SK-N-SH (cell line): Measurements from ENCODE around the gene CCDC60. TPM values are rescaled to one million over a fixed set of nuclear protein-coding genes. Genes with fewer than 3 reads are reported as not detected.

Experiments
- CTCF ChIA-PET: fragments of 300-600, 350-600 bp; formaldehyde crosslinking; extraction: SDS; loops from one replicate; lab custom pipeline; 2021; lab: Yijun Ruan, JAX
- POLR2A ChIA-PET: fragments of 350-600 bp; sonication (Branson Sonifier 250); formaldehyde crosslinking; extraction: SDS; loops from one replicate; lab custom pipeline; 2020; ENCODE audit warnings: antibody characterized with exemption, inconsistent platforms; lab: Yijun Ruan, JAX
- DNase-seq: peaks from one replicate; pipeline ENCODE4 v3.0.0; 2012
- H2AFZ ChIP-seq: fragments of 200-600 bp; sonication (generic); 2 replicates; pipeline ENCODE4 v1.8.1; 2016; ENCODE audit warnings: antibody characterized with exemption, mild to moderate bottlenecking, low read depth
- H3F3A ChIP-seq: fragments of 200-600 bp; sonication (generic); replicated peaks from 2 replicates; pipeline ENCODE3; 2016; ENCODE audit warnings: antibody characterized with exemption, mild to moderate bottlenecking; ENCODE audit not compliant: insufficient read depth
- H3K27ac ChIP-seq, 2 experiments: fragments of 200-500 bp in 1 of 2; fragments of 200-600 bp in 1 of 2; sonication (Bioruptor generic) in 1 of 2; sonication (generic), shearing (Covaris generic) in 1 of 2; 2 replicates each; pipeline versions ENCODE4 v1.5.1 to v1.6.1; 2014 to 2016; ENCODE audit warnings: low read depth in 2 of 2, inconsistent platforms in 1 of 2, low read length in 1 of 2, mild to moderate bottlenecking in 1 of 2, mixed read lengths in 1 of 2
- H3K27me3 ChIP-seq: fragments of 200-600 bp; sonication (generic), shearing (Covaris generic); 2 replicates; pipeline ENCODE4 v1.6.1; 2016; ENCODE audit warnings: mixed run types; ENCODE audit not compliant: insufficient read depth
- H3K36me3 ChIP-seq, 2 experiments: fragments of 200-500 bp in 1 of 2; fragments of 200-600 bp in 1 of 2; sonication (Bioruptor generic) in 1 of 2; sonication (generic) in 1 of 2; replicated peaks in 1 of 2; 2 replicates each; pipeline versions ENCODE3 to v1.5.1; 2014 to 2016; ENCODE audit warnings: low read length in 1 of 2, mild to moderate bottlenecking in 1 of 2; ENCODE audit not compliant: insufficient read depth in 2 of 2, control insufficient read depth in 1 of 2
- H3K4me1 ChIP-seq, 2 experiments: fragments of 200-500 bp in 1 of 2; fragments of 200-600 bp in 1 of 2; sonication (Bioruptor generic) in 1 of 2; sonication (generic), shearing (Covaris generic) in 1 of 2; 2 replicates each; pipeline versions ENCODE4 v1.5.1 to v1.6.1; 2014 to 2016; ENCODE audit warnings: low read depth in 1 of 2, low read length in 1 of 2, mixed run types in 1 of 2; ENCODE audit not compliant: insufficient read depth in 2 of 2, control insufficient read depth in 1 of 2
- H3K4me2 ChIP-seq: fragments of 200-600 bp; sonication (generic), shearing (Covaris generic); 2 replicates; pipeline ENCODE4 v1.6.1; 2017; ENCODE audit warnings: mixed run types
- H3K4me3 ChIP-seq, 2 experiments: fragments of 200-500 bp in 1 of 2; fragments of 200-600 bp in 1 of 2; sonication (Bioruptor generic) in 1 of 2; sonication (generic), shearing (Covaris generic) in 1 of 2; 2 replicates each; pipeline versions ENCODE4 v1.5.1 to v1.8.1; 2014 to 2016; ENCODE audit warnings: low read depth in 2 of 2, inconsistent platforms in 1 of 2, low read length in 1 of 2, mild to moderate bottlenecking in 1 of 2, mixed read lengths in 1 of 2, moderate library complexity in 1 of 2
- H3K79me2 ChIP-seq: fragments of 200-600 bp; sonication (generic); 2 replicates; pipeline ENCODE4 v1.8.1; 2017; ENCODE audit warnings: mild to moderate bottlenecking; ENCODE audit not compliant: insufficient read depth
- H3K9ac ChIP-seq: fragments of 200-600 bp; sonication (generic); 2 replicates; pipeline ENCODE4 v1.6.1; 2017; ENCODE audit warnings: mixed run types
- H3K9me2 ChIP-seq: fragments of 200-600 bp; sonication (generic); 2 replicates; pipeline ENCODE4 v1.6.1; 2017; ENCODE audit warnings: mixed run types
- H3K9me3 ChIP-seq: fragments of 200-600 bp; sonication (generic); 2 replicates; pipeline ENCODE4 v1.6.1; 2017; ENCODE audit warnings: mixed run types, mild to moderate bottlenecking, moderate library complexity
- H4K20me1 ChIP-seq: fragments of 200-600 bp; sonication (generic); 2 replicates; pipeline ENCODE4 v1.6.1; 2017; ENCODE audit warnings: mild to moderate bottlenecking, mixed run types; ENCODE audit not compliant: insufficient read depth
- ELF1 ChIP-seq: IDR thresholded peaks from 2 replicates; pipeline ENCODE4 v1.4.0; 2012
- EP300 ChIP-seq, 2 experiments: IDR thresholded peaks; 2 replicates each; pipeline versions ENCODE4 v1.4.0 to v1.6.1; 2012; ENCODE audit warnings: borderline replicate concordance in 1 of 2, low read depth in 1 of 2, low read length in 1 of 2
- FOXM1 ChIP-seq: IDR thresholded peaks from 2 replicates; pipeline ENCODE4 v1.4.0; 2012; ENCODE audit warnings: low read depth, mild to moderate bottlenecking
- GABPA ChIP-seq: IDR thresholded peaks from 2 replicates; pipeline ENCODE4 v1.4.0; 2012; ENCODE audit warnings: low read depth, mild to moderate bottlenecking
- GATA2 ChIP-seq: sonication (generic); formaldehyde crosslinking; IDR thresholded peaks from 2 replicates; pipeline ENCODE4 v1.5.0; 2020; ENCODE audit warnings: mild to moderate bottlenecking, missing genetic modification reagents
- JUND ChIP-seq: IDR thresholded peaks from 2 replicates; pipeline ENCODE4 v1.4.0; 2012
- MXI1 ChIP-seq: IDR thresholded peaks from 2 replicates; pipeline ENCODE4 v1.6.1; 2012; ENCODE audit warnings: mild to moderate bottlenecking, low read depth, low read length, improper control_type of control experiment
- NFIC ChIP-seq: IDR thresholded peaks from 2 replicates; pipeline ENCODE4 v1.4.0; 2012; ENCODE audit warnings: borderline replicate concordance
- NRF1 ChIP-seq: IDR thresholded peaks from 2 replicates; pipeline ENCODE4 v1.6.1; 2012; ENCODE audit warnings: low read depth, mild to moderate bottlenecking, low read length
- RCOR1 ChIP-seq: fragments of 150-350 bp; IDR thresholded peaks from 2 replicates; pipeline ENCODE4 v1.6.1; 2017; ENCODE audit warnings: antibody characterized with exemption, low read length
- RFX5 ChIP-seq: IDR thresholded peaks from 2 replicates; pipeline ENCODE4 v1.6.1; 2012; ENCODE audit warnings: mild to moderate bottlenecking, improper control_type of control experiment, low read length
- RXRA ChIP-seq: IDR thresholded peaks from 2 replicates; pipeline ENCODE4 v1.4.0; 2012; ENCODE audit warnings: low read depth, mild to moderate bottlenecking, borderline replicate concordance
- SMC3 ChIP-seq: IDR thresholded peaks from 2 replicates; pipeline ENCODE4 v1.6.1; 2012; ENCODE audit warnings: low read depth, low read length, improper control_type of control experiment
- TCF12 ChIP-seq: IDR thresholded peaks from 2 replicates; pipeline ENCODE4 v1.4.0; 2012
- TEAD4 ChIP-seq: IDR thresholded peaks from 2 replicates; pipeline ENCODE4 v1.4.0; 2012; ENCODE audit warnings: mild to moderate bottlenecking, borderline replicate concordance; ENCODE audit not compliant: insufficient read depth
- YY1 ChIP-seq: IDR thresholded peaks from 2 replicates; pipeline ENCODE4 v1.4.0; 2012; ENCODE audit warnings: low read depth, mild to moderate bottlenecking
- WGBS: methylation state at CpG from one replicate; pipeline ENCODE4 v1.1.6; 2017; ENCODE audit warnings: low lambda C conversion rate; 5-methylcytosine and 5-hydroxymethylcytosine counted together
- polyA plus RNA-seq, 3 experiments: library from polyadenylated mRNA; depleted of rRNA; stranded (reverse); fragments of >200 nt; gene quantifications; 2 replicates each; pipeline ENCODE4 v1.2.3, GENCODE V29; 2012
- TF ChIP-seq, protein P1 (sequence below): IDR thresholded peaks from 2 replicates; pipeline ENCODE4 v1.4.0; 2012; ENCODE audit warnings: low read depth, borderline replicate concordance
- TF ChIP-seq, protein P2 (sequence below): IDR thresholded peaks from 2 replicates; pipeline ENCODE4; 2012
- TF ChIP-seq, protein P3 (sequence below): IDR thresholded peaks from 2 replicates; pipeline ENCODE4 v1.4.0; 2012; ENCODE audit warnings: low read depth

Gene CCDC60
- polyA plus RNA-seq, 1 of the 3 experiments (the other 2 are of a cell fraction): not detected

DNA sequence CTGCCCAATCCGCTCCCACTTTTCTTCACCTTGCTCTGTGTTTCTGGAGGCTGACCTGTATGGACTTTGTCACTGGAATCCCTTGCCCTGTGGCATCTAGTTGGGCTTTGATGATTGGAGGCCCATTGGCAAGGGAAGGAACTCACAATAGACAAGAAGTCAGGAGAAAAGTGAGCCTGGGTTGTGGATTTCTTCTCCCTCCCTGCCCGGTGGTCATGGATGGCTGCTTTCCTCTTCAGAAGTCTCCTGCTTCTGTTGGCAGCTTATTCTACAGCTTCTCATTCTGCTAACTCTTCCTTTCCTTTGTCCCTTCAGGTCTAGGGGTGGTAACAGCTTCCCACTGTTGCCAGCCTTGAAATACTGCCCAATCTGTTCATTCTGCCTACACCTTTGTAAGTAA lies 13.9 kb upstream of the CCDC60 start (continued):
- TF ChIP-seq, protein P1, sequence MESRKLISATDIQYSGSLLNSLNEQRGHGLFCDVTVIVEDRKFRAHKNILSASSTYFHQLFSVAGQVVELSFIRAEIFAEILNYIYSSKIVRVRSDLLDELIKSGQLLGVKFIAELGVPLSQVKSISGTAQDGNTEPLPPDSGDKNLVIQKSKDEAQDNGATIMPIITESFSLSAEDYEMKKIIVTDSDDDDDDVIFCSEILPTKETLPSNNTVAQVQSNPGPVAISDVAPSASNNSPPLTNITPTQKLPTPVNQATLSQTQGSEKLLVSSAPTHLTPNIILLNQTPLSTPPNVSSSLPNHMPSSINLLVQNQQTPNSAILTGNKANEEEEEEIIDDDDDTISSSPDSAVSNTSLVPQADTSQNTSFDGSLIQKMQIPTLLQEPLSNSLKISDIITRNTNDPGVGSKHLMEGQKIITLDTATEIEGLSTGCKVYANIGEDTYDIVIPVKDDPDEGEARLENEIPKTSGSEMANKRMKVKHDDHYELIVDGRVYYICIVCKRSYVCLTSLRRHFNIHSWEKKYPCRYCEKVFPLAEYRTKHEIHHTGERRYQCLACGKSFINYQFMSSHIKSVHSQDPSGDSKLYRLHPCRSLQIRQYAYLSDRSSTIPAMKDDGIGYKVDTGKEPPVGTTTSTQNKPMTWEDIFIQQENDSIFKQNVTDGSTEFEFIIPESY: no peak
- TF ChIP-seq, protein P2, sequence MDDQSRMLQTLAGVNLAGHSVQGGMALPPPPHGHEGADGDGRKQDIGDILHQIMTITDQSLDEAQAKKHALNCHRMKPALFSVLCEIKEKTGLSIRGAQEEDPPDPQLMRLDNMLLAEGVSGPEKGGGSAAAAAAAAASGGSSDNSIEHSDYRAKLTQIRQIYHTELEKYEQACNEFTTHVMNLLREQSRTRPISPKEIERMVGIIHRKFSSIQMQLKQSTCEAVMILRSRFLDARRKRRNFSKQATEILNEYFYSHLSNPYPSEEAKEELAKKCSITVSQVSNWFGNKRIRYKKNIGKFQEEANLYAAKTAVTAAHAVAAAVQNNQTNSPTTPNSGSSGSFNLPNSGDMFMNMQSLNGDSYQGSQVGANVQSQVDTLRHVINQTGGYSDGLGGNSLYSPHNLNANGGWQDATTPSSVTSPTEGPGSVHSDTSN: no peak
- TF ChIP-seq GABPA: no peak
- TF ChIP-seq, all 33 proteins: peak for 0

DNA sequence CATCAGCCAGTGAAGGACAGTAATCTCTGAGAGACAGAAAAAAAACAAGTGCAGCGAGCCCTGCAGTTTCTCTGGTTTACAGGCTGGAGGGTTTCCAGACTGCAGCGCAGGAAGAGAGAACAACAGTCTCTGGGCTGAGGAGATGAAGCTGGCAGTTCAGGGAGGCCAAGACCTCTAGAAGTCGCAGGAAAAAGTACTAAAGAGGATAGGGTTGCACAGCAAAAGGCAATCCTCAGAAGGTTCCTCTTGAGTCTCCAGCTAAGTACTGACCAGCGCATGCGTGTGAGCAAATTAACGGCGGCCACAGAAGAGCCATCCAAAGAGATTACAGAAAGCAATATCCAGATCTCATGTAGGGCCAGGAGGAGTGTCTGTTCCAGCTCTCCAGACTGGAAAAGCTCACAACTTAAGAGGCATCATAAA lies 12.2 kb upstream of the CCDC60 start:
- Histone ChIP-seq H3K9ac (no peak overlapping the region), H3K4me3 (no peak overlapping the region), H3K27me3 (no peaks in the 10 kb centered on the region), H3K4me2 (no peak overlapping the region), H3K36me3 (no peaks in the 10 kb centered on the region), H4K20me1 (no peaks in the 10 kb centered on the region), H3K27ac (no peak overlapping the region), H3K79me2 (no peaks in the 10 kb centered on the region), H2AFZ (no peak overlapping the region), H3F3A (no peaks in the 10 kb centered on the region), H3K9me2 (no peaks in the 10 kb centered on the region), H3K4me1 (no peaks in the 10 kb centered on the region; a peak in 1 of 4 replicates), H3K9me3 (no peaks in the 10 kb centered on the region)
- CTCF ChIA-PET: no interaction called here
- WGBS: 44% methylated on average over 7 of the region's 7 CpGs
- no peak for DNase-seq
- POLR2A ChIA-PET: no interaction called here
- no peak for TF ChIP-seq NRF1
- no peak for TF ChIP-seq YY1

DNA sequence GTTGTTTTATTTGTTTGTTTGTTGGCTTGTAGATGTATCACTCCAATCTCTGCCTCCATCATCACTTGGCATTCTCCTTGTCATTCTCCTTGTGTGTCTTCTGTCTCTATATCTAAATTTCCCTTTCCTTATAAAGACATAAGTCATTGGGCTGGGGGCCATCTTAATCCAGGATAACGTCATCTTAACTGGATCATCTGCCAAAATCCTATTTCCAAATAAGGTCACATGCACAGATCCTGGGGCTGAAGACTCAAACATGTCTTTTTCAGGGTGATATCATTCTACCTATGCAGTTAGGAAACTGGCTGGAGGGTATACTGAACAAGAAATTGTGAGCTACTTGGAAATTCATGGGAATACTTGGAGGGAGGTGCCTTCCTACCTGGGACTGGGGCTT lies 8.7 kb upstream of the CCDC60 start:
- TF ChIP-seq YY1: no peak
- TF ChIP-seq TEAD4: no peak
- no peak for TF ChIP-seq SMC3
- H3K36me3 ChIP-seq: no peaks in the 10 kb centered on the region
- WGBS: 8% methylated on average over 1 of the region's 1 CpG
- no peak overlapping the region for H3K27ac ChIP-seq
- no peak overlapping the region for H2AFZ ChIP-seq
- no peaks in the 10 kb centered on the region for H3K79me2 ChIP-seq
- no peak overlapping the region for H3K4me3 ChIP-seq
- no peaks in the 10 kb centered on the region for H3K9me3 ChIP-seq
- H3K9ac ChIP-seq: no peak overlapping the region
- POLR2A ChIA-PET: no interaction called here
- no peak for DNase-seq
- H3K4me1 ChIP-seq: no peaks in the 10 kb centered on the region; a peak in 1 of 4 replicates
- H3K4me2 ChIP-seq: no peak overlapping the region
- no peaks in the 10 kb centered on the region for H4K20me1 ChIP-seq
- no peaks in the 10 kb centered on the region for H3F3A ChIP-seq
- no peaks in the 10 kb centered on the region for H3K9me2 ChIP-seq
- no peaks in the 10 kb centered on the region for H3K27me3 ChIP-seq
- CTCF ChIA-PET: interaction anchor here (1.0 kb wide), 1 partner anchor 88 kb away, joined by 5 read pairs; no protein-coding TSS in a partner anchor

DNA sequence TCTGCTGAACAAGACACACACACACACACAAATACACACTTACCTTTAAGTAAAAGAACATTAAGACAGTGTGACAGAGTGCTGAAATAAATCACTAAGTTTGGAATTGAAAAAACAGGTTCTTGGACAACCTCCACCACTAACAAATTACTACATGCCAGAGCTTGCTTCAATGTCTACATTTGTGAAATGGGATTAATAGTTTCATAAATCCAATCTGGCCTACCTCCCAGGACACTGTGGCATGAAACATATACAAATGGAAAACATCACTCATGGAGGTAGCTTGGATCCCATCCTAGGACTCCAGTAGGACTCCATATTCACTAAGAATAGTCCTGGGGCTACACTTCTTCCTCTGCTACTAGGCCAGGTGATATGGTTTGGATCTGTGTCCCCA lies 8.2 kb upstream of the CCDC60 start:
- Histone ChIP-seq H3K79me2 (no peaks in the 10 kb centered on the region), H3K9me3 (no peaks in the 10 kb centered on the region), H3K9me2 (no peaks in the 10 kb centered on the region), H4K20me1 (no peaks in the 10 kb centered on the region), H3K27me3 (no peaks in the 10 kb centered on the region), H3K36me3 (no peaks in the 10 kb centered on the region), H2AFZ (no peak overlapping the region), H3K4me2 (no peak overlapping the region), H3F3A (no peaks in the 10 kb centered on the region), H3K4me3 (no peak overlapping the region), H3K27ac (no peak overlapping the region), H3K9ac (no peak overlapping the region), H3K4me1 (no peaks in the 10 kb centered on the region; a peak in 1 of 4 replicates)
- DNase-seq: no peak
- ChIA-PET CTCF (no interaction called here), POLR2A (no interaction called here)
- TF ChIP-seq MXI1 (no peak), TCF12 (no peak), JUND (no peak), NFIC (no peak), RCOR1 (no peak), RXRA (no peak), GATA2 (CRISPR knock-in tag) (no peak), RFX5 (no peak), EP300 (IDR thresholded peaks at IDR 0.05; ENCODE audit: borderline replicate concordance in 1 of 2, low read depth in 1 of 2, low read length in 1 of 2) (no peak), FOXM1 (no peak), ELF1 (no peak)
- TF ChIP-seq, protein P3, sequence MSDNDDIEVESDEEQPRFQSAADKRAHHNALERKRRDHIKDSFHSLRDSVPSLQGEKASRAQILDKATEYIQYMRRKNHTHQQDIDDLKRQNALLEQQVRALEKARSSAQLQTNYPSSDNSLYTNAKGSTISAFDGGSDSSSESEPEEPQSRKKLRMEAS: no peak
